LNCAP (cell line): ENCODE data around the gene RTL1.

ENCODE experiments used
- TF ChIP-seq, protein P1 (sequence below): fragments of 450-650 bp; IDR thresholded peaks from 2 replicates; pipeline ENCODE4 v1.5.1; 2017; ENCODE audit warnings: mild to moderate bottlenecking

The RTL1 gene

DNA sequence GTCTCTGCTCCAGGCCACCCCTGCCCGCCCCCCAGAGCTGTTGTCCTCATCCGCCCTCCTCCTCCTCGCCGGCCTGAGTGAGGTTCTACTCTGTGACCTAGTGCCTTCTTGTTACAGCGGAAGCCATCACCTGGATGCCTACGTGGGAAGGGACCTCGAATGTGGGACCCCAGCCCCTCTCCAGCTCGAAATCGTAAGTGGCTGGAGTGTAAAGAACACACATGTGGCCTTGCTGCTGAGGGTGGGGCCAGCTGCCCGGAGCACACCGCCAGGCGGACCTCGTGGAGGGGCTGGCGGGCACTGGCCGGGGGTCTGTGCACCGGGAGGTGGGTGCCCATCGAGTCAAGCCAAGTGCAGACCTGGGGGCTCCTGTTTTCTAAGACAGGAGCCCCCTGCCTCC, 58.2 kb downstream of the RTL1 start:
- TF ChIP-seq, protein P1, sequence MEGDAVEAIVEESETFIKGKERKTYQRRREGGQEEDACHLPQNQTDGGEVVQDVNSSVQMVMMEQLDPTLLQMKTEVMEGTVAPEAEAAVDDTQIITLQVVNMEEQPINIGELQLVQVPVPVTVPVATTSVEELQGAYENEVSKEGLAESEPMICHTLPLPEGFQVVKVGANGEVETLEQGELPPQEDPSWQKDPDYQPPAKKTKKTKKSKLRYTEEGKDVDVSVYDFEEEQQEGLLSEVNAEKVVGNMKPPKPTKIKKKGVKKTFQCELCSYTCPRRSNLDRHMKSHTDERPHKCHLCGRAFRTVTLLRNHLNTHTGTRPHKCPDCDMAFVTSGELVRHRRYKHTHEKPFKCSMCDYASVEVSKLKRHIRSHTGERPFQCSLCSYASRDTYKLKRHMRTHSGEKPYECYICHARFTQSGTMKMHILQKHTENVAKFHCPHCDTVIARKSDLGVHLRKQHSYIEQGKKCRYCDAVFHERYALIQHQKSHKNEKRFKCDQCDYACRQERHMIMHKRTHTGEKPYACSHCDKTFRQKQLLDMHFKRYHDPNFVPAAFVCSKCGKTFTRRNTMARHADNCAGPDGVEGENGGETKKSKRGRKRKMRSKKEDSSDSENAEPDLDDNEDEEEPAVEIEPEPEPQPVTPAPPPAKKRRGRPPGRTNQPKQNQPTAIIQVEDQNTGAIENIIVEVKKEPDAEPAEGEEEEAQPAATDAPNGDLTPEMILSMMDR, result no peak

DNA sequence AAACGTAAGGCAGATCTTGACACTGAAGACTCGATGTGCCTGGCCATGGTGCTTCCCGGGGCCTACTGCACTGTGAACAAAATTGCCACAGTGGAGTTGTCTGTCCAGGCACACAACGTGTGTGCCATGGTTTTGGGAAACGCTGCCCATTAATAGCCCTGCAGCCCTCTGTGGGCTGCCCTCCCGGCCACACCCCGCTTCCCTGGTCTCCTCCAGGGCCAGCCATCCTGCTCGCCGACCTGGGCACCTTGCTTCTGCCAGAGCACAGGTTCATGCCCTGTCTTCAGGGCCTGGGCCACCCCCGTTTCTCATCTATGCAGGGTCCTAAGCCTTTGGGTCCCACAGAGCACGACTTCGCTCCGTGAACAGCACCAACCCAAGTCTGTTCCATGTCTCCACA, 58.7 kb downstream of the RTL1 start:
- TF ChIP-seq, protein P1, result no peak

DNA sequence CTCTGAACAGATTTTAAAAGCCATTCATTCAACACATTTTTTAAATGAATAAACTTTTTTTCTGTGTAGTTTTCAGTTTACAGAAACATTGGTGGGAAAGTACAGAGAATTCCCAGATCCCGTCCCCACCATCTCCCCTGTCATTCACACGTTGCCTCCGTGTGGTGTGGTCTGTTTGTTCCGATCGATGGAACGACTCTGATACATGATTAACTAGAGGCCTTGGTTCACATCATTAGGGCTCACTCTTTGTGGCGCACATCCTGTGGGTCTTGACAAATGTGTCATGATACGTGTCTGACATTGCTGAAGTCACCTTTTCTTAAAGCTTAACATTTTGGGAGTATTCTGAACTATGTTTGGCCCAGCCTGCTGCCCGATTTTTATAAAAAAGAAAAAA, 59.1 kb downstream of the RTL1 start:
- TF ChIP-seq, protein P1, result no peak

DNA sequence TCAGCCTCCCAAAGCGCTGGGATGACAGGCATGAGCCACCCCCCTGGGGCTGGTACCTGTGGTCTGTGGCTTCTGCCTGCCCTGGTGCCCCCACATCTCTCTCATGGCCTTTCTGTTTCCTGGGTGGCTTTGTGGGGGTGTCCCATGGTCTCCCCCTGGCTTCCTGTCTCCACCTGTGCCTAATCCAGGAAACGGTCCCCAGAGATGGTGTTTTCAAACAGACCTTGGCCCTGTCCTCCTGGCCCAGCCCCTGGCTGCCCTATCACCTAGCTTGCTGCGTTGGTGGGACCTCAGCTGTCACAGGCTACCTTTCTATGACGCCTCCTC, 59.5 kb downstream of the RTL1 start:
- TF ChIP-seq, protein P1, result no peak

DNA sequence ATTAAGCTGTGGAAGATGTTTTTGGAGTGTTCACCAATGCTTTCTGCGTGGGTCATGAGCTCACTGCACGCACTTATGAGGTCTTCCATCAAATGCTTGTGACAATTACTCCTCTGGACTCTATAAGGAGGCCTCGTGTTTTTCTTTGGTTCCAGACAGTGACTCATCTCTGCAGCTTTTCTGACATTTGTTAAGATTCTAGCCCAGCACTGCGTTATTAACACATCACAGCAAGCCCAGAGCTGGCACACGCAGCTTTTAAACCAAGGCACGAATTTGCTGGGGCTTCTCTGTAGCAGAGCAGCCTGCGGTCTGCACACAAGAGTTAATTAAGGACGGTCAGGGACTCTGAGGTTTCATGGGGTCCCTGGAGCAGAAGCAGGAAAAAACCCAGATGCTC, 60.7 kb downstream of the RTL1 start:
- TF ChIP-seq, protein P1, result no peak

DNA sequence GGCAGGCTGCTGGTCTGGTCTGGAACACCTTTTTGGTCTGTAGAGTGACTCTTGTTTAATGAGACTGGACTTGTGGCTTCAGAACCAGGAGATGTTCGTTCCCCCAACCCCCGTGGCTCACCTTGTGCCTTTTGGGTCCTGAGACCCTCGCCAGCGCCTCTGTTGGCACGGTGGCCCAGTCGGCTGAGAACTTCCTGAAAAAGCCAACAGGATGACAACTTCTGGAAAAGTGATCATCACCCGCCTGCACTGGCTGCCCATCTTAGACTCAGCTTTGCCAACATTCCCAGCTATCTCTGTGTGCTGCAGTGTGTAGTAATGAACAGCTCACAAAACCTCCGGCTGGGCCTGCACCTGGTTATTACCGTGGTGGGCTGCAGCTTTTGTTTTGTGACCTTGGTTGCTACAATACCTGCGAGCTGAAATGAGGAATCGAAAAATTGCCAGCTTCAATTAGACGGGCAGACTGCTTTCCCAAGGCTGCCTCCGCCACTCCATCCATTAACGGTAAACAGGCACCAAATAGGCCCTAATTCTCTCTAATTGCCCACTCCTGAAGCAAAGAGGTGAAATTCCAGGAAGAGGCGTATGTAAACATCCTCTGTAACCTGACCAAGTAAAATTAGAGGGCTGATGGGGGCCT, 61.6 kb downstream of the RTL1 start:
- TF ChIP-seq, protein P1, result no peak

DNA sequence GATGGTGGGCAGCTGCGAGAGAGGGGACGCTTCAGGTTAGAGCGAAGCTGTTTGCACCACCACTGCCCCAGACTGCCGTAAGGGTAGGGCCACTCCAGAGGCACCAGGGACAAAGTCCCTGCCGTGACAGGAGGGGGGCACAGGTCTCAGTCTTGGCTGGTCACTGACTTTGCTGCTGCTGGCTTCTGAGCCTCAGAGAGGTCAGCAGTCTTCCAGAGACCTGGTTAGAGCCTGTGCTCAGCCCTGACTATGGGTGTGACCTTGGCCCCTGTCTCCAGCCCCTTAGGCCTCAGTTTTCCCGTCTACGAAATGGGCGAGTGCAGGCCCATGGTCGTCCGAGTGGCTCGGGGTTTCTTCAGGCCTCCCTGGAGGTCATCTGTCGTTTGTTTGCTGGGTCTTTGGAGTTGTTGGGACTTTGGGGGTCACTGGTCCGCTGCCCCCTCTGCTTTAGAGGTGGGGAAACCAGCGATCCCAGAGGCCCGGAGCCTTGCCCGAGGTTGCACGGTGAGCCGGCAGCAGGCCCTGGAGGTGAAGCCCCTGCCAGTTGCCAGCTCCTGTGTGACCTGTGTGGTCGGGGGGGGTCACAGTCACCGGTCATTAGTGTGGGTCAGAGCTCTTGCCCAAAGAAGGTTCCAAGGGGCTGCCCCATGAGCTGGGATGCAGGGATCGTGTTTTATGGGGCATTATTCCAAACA, 62.3 kb downstream of the RTL1 start:
- TF ChIP-seq, protein P1, result no peak
